GM10266 (cell line): Measurements from ENCODE around the gene FMNL1.

Experiments used
- DNase-seq: peaks from one replicate; pipeline ENCODE4 v3.0.0; 2012; ENCODE audit errors: extremely low spot score
- CTCF ChIP-seq: IDR thresholded peaks from 2 replicates; pipeline ENCODE4 v1.5.1; 2012; ENCODE audit warnings: mild to moderate bottlenecking, low read depth; ENCODE audit not compliant: control insufficient read depth, insufficient read depth; ENCODE audit errors: missing control alignments

FMNL1 gene

GRCh38 chr17:45222996-45223538, 1.4 kb downstream of the FMNL1 start:
- TF ChIP-seq CTCF: no peak
- DNase-seq: no peak

- TF ChIP-seq CTCF: no peak
- DNase-seq: peak; percentile 66
Observed at GRCh38 chr17:45223539-45224528, 2.1 kb downstream of the FMNL1 start.

- no peak for DNase-seq
- TF ChIP-seq CTCF: no peak
Observed at GRCh38 chr17:45224671-45225050, 3.0 kb downstream of the FMNL1 start.

GRCh38 chr17:45225051-45225700, 3.5 kb downstream of the FMNL1 start:
- TF ChIP-seq CTCF: no peak
- DNase-seq: no peak

- peak; percentile 91 for DNase-seq
- no peak for TF ChIP-seq CTCF
Observed at GRCh38 chr17:45225964-45226530, 4.4 kb downstream of the FMNL1 start.

- no peak for DNase-seq
- TF ChIP-seq CTCF: no peak
Observed at GRCh38 chr17:45226576-45226975, 4.9 kb downstream of the FMNL1 start.
